HEK293T (cell line): ENCODE data around the gene RMDN3.

Experiments used
- CTCF ChIA-PET: fragments of 350-600 bp; formaldehyde crosslinking; extraction: SDS; loops from one replicate; lab custom pipeline; 2021; ENCODE audit warnings: antibody characterized with exemption, inconsistent platforms; lab: Yijun Ruan, JAX
- POLR2A ChIA-PET: fragments of 350-600 bp; formaldehyde crosslinking; extraction: SDS; loops from one replicate; lab custom pipeline; 2020; ENCODE audit warnings: antibody characterized with exemption, inconsistent platforms; lab: Yijun Ruan, JAX
- DNase-seq: peaks from one replicate; pipeline ENCODE4 v3.0.0; 2012; ENCODE audit warnings: mixed read lengths; ENCODE audit errors: extremely low spot score
- ARNT ChIP-seq: fragments of 450-650 bp; IDR thresholded peaks from 2 replicates; pipeline ENCODE4 v1.6.1; 2017; ENCODE audit warnings: mild to moderate bottlenecking
- BHLHE40 ChIP-seq: fragments of 450-650 bp; IDR thresholded peaks from 2 replicates; pipeline ENCODE4 v1.6.1; 2016; ENCODE audit warnings: mild to moderate bottlenecking, moderate library complexity, borderline replicate concordance
- CTBP1 ChIP-seq: fragments of 450-650 bp; IDR thresholded peaks from 2 replicates; pipeline ENCODE4 v1.6.1; 2016; ENCODE audit warnings: borderline replicate concordance
- ELF4 ChIP-seq: fragments of 450-650 bp; IDR thresholded peaks from 2 replicates; pipeline ENCODE4 v1.6.1; 2017; ENCODE audit warnings: antibody characterized with exemption
- FOXA1 ChIP-seq: fragments of 450-650 bp; IDR thresholded peaks from 2 replicates; pipeline ENCODE4 v1.6.1; 2016; ENCODE audit warnings: mild to moderate bottlenecking
- FOXK2 ChIP-seq: fragments of 450-650 bp; IDR thresholded peaks from 2 replicates; pipeline ENCODE4 v1.6.1; 2016; ENCODE audit warnings: mild to moderate bottlenecking
- FOXM1 ChIP-seq: fragments of 450-650 bp; IDR thresholded peaks from 2 replicates; pipeline ENCODE4 v1.6.1; 2017; ENCODE audit warnings: mild to moderate bottlenecking, borderline replicate concordance
- HDGF ChIP-seq: fragments of 450-650 bp; IDR thresholded peaks from 2 replicates; pipeline ENCODE4 v1.6.1; 2017; ENCODE audit warnings: antibody characterized with exemption, borderline replicate concordance
- L3MBTL2 ChIP-seq: fragments of 450-650 bp; conservative IDR thresholded peaks from 2 replicates; pipeline ENCODE4 v1.6.1; 2016; ENCODE audit warnings: mild to moderate bottlenecking
- LEF1 ChIP-seq: fragments of 450-650 bp; IDR thresholded peaks from 2 replicates; pipeline ENCODE4 v1.6.1; 2017; ENCODE audit warnings: mild to moderate bottlenecking, borderline replicate concordance
- NFRKB ChIP-seq: fragments of 450-650 bp; IDR thresholded peaks from 2 replicates; pipeline ENCODE4 v1.6.1; 2016; ENCODE audit warnings: mild to moderate bottlenecking, moderate library complexity
- SP1 ChIP-seq: fragments of 450-650 bp; IDR thresholded peaks from 2 replicates; pipeline ENCODE4 v1.6.1; 2017
- SUZ12 ChIP-seq: fragments of 450-650 bp; IDR thresholded peaks from 2 replicates; pipeline ENCODE4 v1.6.1; 2016; ENCODE audit warnings: mild to moderate bottlenecking
- TARDBP ChIP-seq: fragments of 450-650 bp; IDR thresholded peaks from 2 replicates; pipeline ENCODE4 v1.6.1; 2016
- ZNF384 ChIP-seq: fragments of 450-650 bp; IDR thresholded peaks from 2 replicates; pipeline ENCODE4 v1.6.1; 2016
- TF ChIP-seq, protein P1 (sequence below): fragments of 450-650 bp; IDR thresholded peaks from 2 replicates; pipeline ENCODE4 v1.6.1; 2016

Gene RMDN3, protein sequence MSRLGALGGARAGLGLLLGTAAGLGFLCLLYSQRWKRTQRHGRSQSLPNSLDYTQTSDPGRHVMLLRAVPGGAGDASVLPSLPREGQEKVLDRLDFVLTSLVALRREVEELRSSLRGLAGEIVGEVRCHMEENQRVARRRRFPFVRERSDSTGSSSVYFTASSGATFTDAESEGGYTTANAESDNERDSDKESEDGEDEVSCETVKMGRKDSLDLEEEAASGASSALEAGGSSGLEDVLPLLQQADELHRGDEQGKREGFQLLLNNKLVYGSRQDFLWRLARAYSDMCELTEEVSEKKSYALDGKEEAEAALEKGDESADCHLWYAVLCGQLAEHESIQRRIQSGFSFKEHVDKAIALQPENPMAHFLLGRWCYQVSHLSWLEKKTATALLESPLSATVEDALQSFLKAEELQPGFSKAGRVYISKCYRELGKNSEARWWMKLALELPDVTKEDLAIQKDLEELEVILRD

DNA sequence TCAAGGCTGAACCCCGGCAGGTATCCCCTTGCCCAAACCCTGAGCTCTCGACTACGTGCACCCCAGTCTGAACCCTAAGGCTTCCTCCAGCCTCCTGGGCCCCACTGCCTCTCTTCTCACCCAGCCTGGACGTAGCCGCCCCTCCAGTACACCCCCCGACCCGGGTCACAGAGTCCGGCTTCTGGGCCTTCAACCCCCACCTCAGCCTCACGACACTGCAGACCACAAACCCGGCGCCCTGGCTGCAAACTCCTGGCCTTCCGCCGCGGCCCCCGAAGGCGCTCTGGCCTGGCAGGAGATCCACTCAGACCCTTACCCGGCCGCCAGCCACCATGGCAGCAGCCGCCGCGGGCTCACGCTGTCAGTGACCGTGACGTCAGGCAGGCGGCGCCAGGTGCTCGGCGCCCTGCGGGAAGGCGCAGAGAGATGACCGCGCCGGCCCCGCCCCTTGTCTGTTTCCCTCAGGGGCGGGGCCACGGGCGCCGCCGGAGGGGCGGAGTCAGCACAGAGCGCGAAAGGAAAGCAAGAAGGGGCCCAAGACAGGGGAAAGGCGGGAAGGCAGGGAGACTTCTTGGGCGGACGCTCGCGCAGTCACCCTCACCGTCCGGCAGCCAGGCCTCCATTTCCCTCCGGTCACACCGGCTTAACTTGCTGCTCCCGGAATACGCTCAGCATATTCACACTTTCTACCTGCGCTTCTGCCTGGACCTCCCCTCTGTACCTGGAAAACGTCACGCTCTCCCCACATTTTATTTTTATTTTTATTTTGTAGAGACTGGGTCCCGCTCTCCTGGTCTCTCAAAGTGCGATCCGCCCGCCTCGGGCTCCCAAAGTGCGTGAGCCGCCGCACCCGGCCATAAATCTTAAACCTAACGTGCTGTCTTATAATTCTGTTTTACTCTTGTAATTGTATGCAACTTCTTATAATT is at the start of gene RMDN3:
TSS of gene RMDN3 (minus strand) at position 372 of the 929 bp plus-strand sequence. CDS start 471 bp downstream, outside the sequence.
- ChIA-PET CTCF (no interaction called here), POLR2A (no interaction called here)
- DNase-seq = peak; percentile 92
- TF ChIP-seq CTBP1 (no peak), HDGF (no peak), ARNT (no peak), L3MBTL2 (0 out of 2 replicates have a peak, but pooled peaks have one; percentile 43), ZNF384 (no peak), FOXM1 (no peak), NFRKB (no peak), SP1 (no peak), BHLHE40 (no peak), SUZ12 (no peak), FOXK2 (no peak), ELF4 (no peak), FOXA1 (no peak), LEF1 (no peak), TARDBP (no peak)
- TF ChIP-seq, protein P1, sequence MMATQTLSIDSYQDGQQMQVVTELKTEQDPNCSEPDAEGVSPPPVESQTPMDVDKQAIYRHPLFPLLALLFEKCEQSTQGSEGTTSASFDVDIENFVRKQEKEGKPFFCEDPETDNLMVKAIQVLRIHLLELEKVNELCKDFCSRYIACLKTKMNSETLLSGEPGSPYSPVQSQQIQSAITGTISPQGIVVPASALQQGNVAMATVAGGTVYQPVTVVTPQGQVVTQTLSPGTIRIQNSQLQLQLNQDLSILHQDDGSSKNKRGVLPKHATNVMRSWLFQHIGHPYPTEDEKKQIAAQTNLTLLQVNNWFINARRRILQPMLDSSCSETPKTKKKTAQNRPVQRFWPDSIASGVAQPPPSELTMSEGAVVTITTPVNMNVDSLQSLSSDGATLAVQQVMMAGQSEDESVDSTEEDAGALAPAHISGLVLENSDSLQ = peak; percentile 17; the same call in 1 of the 2 replicates

DNA sequence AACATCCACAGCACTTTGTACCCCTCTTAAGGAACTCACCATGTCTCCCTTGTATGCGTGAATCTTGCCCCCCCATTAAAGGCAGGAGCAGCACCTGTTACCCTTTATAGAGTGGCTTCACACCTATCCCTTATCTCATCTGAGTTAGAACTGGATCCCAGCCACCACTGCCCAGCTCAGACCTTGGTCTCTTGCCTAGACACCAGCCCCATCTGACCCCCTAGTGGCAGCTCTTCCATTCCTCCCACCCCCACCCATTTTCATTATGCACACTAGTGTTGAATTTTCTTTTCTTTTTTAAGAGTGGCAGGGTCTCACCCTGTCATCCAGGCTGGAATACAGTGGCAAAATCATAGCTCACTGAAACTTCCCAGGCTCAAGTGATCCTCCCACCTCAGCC is 48.6 kb upstream of the RMDN3 start:
- POLR2A ChIA-PET = no interaction called here
- no peak for DNase-seq
- TF ChIP-seq SUZ12 = no peak
- TF ChIP-seq, protein P1 = no peak
- no peak for TF ChIP-seq BHLHE40
- no peak for TF ChIP-seq FOXM1
- no peak for TF ChIP-seq TARDBP
- TF ChIP-seq ARNT = no peak
- no peak for TF ChIP-seq LEF1
- TF ChIP-seq FOXK2 = no peak
- TF ChIP-seq L3MBTL2 = no peak
- TF ChIP-seq ZNF384 = no peak
- CTCF ChIA-PET = interaction anchor here (0.5 to 0.6 kb wide), 2 partner anchors 78 to 124 kb away, joined by 3 read pairs; no protein-coding TSS in a partner anchor

DNA sequence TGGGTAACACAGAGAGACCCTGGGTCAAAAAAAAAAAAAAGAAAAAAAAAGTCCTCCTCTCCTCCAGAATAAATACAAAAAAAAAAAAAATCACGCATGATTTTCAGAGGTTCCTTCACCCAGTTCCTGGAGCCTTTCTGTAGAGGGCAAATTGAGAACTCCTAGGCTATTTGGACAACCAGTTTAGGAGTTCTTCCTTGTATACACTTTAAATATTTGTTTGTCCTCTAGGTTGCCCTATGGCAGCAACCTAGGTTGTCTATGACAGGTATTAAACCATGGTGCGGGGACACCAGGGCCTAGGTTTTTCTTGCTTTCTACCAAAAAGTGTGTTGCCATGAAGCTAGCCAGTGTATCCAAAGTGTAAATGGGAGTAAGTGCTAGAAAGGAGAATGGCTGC is 48.0 kb upstream of the RMDN3 start:
- ChIA-PET POLR2A (no interaction called here), CTCF (interaction anchor here (0.5 to 0.6 kb wide), 2 partner anchors 77 to 124 kb away, joined by 3 read pairs; no protein-coding TSS in a partner anchor)
- DNase-seq = no peak
- no peak for TF ChIP-seq ARNT
- TF ChIP-seq ZNF384 = no peak
- TF ChIP-seq NFRKB = no peak
- TF ChIP-seq, protein P1 = no peak

DNA sequence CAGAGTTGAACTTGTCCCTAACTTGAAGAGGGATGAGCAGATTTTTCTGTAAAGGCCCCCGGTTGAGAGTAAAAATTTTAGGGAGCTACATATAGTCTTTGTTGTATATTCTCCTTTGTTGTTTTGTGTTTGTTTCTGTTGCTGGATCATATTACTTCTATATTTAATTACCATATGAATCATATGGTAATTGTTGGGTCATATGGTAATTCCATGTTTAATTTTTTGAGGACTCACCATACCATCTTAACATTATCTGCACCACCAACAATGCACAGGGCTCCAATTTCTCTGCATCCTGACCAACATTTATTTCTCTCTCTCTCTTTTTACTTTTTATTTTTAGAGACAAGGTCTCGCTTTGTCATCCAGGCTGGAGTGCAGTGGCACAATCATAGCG is 44.5 kb upstream of the RMDN3 start:
- ChIA-PET POLR2A (no interaction called here), CTCF (no interaction called here)
- no peak for DNase-seq
- TF ChIP-seq, protein P1 = no peak
- TF ChIP-seq TARDBP (no peak), ZNF384 (no peak), NFRKB (no peak)

DNA sequence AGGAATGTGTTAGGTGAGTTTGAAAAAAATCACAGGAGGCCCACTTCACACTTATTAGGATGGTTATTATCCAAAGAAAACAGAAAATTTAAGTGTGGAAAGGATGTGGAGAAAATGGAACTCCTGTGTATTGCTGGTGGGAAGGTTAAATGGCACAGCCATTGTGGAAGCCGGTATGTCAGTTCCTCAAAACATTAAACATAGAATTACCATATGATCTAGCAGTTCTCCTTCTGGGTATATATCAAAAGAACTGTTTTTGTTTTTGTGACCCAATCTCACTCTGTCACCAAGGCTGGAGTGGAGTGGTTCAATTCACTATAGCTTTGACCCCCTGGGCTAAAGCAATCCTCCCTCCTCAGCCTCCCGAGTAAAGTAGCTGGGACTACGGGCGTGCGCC is 41.5 kb upstream of the RMDN3 start:
- no peak for DNase-seq
- ChIA-PET CTCF (no interaction called here), POLR2A (no interaction called here)
- no peak for TF ChIP-seq CTBP1
- no peak for TF ChIP-seq FOXK2
- no peak for TF ChIP-seq ELF4
- TF ChIP-seq LEF1 = no peak
- TF ChIP-seq, protein P1 = no peak
- no peak for TF ChIP-seq TARDBP
- no peak for TF ChIP-seq NFRKB
- TF ChIP-seq HDGF = no peak
- no peak for TF ChIP-seq L3MBTL2
- TF ChIP-seq ARNT = no peak
- TF ChIP-seq FOXA1 = no peak
- TF ChIP-seq SUZ12 = no peak
- TF ChIP-seq SP1 = no peak
- no peak for TF ChIP-seq BHLHE40
- no peak for TF ChIP-seq ZNF384
- TF ChIP-seq FOXM1 = no peak
